NCI-H2171 treated with DMSO at 0.1 percent for 48 hours (cell line): ENCODE results near the gene SLC35F2.
"Not testable (repeated sequence)": the region's sequence is repeated elsewhere in the genome, so short reads cannot be mapped to it uniquely, and the experiment has no call there.

Experiments used
- DNase-seq: peaks from one replicate; lab custom pipeline; 2025; lab: John Stamatoyannopoulos, UW

The SLC35F2 gene, protein sequence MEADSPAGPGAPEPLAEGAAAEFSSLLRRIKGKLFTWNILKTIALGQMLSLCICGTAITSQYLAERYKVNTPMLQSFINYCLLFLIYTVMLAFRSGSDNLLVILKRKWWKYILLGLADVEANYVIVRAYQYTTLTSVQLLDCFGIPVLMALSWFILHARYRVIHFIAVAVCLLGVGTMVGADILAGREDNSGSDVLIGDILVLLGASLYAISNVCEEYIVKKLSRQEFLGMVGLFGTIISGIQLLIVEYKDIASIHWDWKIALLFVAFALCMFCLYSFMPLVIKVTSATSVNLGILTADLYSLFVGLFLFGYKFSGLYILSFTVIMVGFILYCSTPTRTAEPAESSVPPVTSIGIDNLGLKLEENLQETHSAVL

DNA sequence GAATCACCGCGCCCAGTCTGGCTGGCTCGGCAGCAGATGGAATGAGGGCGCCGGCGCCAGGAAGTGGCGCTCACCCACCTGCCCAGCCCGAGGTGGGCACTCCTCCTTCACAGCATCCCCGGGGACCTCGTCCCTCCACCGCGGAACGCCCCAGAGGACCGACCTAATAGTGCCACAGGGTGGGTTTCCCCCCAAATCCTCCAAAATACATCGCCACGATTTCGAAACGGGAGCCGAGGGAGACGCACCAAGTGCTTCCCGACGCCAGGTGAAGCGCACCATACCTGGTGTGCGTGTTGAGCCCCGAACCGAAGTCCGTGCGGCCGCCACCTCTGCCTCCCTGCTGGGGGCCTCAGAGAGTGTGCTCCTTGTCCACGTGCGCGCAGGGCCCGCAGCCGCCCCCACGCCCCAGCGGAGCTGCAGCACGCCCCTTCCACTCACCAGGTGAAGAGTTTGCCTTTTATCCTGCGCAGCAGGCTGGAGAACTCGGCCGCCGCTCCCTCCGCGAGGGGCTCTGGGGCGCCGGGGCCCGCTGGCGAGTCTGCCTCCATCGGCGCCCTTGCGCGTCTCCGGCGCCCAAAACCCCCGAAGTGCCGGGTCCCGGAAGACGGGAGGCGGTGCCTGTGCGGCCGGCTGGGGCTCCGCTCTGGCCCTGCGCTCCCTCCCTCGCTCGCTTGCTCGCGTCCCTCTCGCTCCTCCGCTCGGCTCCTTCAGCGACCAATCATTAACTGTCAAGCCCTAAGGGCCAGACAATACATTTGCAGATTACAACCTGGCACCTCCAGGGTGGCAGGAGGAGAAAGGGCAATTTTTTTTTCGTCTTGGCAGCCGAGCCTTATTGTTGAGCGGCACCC, at the start of gene SLC35F2:
Gene SLC35F2 (minus strand): TSS at position 571 of the 854 bp plus-strand sequence. CDS start 20 bp downstream, at position 551.
- DNase-seq = peak; percentile 91

- no peak for DNase-seq
These were observed 49.6 kb upstream of the SLC35F2 start for GRCh38 chr11:107908211-107908610.

DNA sequence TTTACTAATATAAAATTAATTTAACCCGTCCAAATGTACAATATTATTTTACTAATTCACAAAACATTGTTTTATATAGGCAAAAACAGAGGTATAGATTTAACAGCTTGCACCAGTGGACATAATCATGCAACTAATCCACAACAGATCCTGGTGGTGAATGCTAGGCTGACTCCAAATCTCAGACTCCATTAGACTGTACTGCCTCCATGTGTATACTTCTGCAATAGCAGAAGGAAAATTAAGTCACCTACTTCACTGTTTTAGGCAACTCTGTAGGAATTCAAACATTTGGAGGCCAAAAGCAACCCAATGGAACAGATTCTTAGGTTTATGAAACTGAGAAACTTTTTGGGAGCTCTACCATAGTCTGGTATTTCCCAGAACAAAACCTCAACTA, 39.7 kb upstream of the SLC35F2 start:
- peak; percentile 25 for DNase-seq

DNA sequence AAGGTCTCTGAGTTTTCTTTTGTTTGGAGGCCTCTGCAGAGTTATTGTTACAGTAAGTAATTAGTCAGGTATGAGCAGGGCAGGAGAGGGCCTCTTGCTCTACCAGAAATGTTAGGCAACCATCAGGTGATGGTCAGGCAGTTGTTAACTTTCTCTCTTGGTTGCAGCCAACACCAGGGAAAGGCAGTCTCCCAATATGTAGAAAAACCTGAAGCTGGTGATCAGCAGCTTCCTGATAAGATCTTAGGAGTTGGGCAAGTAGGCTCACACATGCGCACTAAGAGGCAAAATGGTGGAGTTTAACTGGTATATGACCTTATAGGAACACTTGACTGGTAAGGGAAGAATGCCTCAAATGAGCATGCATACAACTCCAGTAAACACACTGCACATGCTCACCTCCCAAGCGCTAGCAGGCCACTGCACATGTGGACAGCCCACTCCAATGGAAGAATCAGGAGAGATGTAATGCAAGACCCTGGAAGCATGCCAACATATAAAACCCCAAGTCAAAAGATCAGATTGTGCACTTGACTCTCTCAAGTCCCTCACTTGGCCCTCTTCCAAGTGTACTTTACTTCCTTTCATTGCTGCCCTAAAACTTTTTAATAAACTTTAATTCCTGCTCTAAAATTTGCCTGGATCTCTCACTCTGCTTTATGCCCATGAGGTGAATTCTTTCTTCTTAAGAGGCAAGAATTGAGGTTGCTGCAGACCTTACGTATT, 23.7 kb upstream of the SLC35F2 start:
- DNase-seq = peak; percentile 38

DNA sequence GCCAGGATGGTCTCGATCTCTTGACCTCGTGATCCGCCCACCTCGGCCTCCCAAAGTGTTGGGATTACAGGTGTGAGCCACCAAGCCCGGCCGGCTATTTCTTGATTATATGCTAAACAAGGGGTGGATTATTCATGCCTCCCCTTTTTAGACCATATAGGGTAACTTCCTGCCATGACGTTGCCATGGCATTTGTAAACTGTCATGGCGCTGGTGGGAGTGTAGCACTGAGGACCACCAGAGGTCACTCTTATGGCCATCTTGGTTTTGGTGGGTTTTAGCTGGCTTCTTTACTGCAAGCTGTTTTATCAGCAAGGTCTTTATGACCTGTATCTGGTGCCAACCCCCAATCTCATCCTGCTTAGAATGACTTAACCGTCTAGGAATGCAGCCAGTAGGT, 22.9 kb upstream of the SLC35F2 start:
- DNase-seq = not testable (repeated sequence)

- DNase-seq = no peak
These were observed 17.6 kb upstream of the SLC35F2 start for GRCh38 chr11:107876141-107876540.

- DNase-seq = peak; percentile 4
These were observed 6.0 kb upstream of the SLC35F2 start for GRCh38 chr11:107864591-107864990.

DNA sequence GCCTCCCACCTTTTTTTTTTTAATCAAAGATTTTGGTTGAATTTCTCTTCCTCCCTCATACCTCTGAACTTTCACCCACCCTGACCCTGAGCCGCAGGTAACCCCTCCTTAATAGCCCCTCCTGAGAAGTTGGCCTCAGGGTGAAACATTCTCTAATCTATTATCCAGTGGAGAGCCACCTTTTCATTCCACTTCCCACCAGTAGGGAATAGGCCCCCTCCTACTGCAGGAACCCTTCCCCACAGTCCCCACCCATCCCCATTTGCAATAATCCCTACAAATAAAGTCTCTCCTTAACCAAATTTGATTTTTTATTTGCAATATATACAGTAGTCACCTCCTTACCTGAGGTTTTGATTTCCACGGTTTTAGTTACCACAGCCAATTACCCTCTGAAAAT, 2.1 kb upstream of the SLC35F2 start:
- DNase-seq = no peak

DNA sequence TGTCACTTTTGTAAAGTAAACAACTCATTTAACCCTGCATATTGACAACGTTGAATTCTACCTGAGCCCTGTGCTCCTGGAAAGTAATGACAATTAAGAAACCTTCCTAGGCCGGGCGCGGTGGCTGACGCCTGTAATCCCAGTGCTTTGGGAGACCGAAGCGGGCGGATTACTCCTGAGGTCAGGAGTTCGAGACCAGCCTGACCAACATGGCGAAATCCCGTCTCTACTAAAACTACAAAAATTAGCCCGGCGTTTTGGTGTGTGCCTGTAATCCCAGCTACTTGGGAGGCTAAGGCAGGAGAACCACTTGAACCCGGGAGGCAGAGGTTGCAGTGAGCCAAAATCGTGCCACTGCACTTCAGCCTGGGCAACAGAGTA, 1.6 kb upstream of the SLC35F2 start:
- not testable (repeated sequence) for DNase-seq

DNA sequence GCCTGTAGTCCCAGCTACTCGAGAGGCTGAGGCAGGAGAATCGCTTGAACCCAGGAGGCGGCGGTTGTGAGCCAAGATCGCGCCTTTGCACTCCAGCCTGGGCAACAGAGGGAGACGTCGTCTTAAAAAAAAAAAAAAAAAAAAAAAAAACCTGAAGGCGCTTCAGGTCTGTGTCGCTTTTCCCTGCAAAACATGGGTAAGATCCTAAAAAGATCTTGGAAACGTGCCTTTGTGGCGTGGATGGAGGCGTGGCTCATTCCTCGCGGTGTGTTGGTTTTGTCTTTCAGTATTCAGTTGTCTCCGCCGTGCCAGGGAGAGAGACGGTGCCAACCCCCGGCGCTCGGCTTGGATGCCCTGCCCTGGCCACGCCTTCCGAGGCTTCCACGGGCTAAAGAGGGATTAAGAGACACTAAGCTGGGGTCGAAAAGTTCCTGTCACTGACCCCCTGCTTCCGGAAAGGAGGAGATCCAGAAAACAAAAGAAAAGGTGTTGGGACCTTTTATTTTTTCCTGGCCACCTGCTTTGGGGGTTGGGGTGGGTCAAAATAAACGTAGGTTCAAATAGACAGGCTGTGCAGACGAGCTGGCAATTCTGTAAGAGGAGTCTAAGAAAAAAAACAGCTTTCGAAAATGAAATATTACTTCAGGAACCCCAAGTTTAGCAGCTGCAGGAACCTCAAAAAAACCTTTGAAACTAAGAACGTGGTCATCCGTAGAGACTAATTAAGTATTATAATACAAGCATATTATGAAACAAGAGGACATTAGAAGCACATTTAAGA, 1.1 kb upstream of the SLC35F2 start:
- peak; percentile 72 for DNase-seq

GRCh38 chr11:107857550-107858216, 904 bp downstream of the SLC35F2 start:
- no peak for DNase-seq

GRCh38 chr11:107856981-107857517, 1.5 kb downstream of the SLC35F2 start:
- DNase-seq = no peak

DNA sequence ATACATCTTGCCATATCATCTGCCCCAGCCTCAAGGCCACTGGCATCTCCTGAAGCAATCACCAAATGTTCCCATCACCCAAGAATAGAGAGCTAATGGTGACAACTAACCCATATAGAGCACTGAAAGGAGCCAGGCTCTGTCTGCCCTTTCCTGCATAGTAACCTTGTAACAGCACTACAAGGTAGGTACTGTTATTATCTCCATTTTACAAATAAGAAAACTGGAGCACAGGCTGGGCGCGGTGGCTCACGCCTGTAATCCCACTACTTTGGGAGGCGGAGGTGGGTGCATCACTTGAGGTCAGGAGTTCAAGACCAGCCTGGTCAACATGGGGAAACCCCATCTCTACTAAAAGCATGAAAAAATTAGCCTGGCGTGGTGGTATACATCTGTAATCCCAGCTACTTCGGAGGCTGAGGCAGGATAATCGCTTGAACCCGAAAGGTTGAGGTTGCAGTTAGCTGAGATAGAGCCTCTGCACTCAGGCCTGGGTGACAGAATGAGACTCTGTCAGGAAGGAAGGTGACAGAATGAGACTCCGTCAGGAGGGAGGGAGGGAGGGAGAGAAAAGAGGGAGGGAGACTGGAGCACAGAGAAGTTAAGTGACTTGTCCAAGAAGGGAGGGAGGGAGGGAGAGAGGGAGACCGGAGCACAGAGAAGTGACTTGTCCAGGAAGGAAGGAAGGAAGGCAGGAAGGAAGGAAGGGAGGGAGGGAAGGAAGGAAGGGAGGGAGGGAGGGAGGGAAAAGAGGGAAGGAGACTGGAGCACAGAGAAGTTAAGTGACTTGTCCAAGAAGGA, 2.2 kb downstream of the SLC35F2 start:
- DNase-seq = no peak

- DNase-seq = no peak
These were observed 5.5 kb downstream of the SLC35F2 start for GRCh38 chr11:107853070-107853469.

GRCh38 chr11:107851704-107852310, 6.8 kb downstream of the SLC35F2 start:
- DNase-seq = no peak

GRCh38 chr11:107849790-107850189, 8.8 kb downstream of the SLC35F2 start:
- no peak for DNase-seq

- DNase-seq = no peak
These were observed 10.2 kb downstream of the SLC35F2 start for GRCh38 chr11:107848345-107848744.

GRCh38 chr11:107847184-107847583, 11.4 kb downstream of the SLC35F2 start:
- no peak for DNase-seq

- DNase-seq = no peak
These were observed 14.5 kb downstream of the SLC35F2 start for GRCh38 chr11:107844041-107844440.
